A549 (cell line): ENCODE measurements around the gene TRAPPC12.

Source experiments
- CTCF ChIP-seq: fragments of >200 bp; sonication (Bioruptor Twin); formaldehyde crosslinking; IDR thresholded peaks from 3 replicates; pipeline ENCODE4 v1.5.1; 2016
- EP300 ChIP-seq, 2 experiments: fragments of >200 bp; sonication (Bioruptor Twin); formaldehyde crosslinking; IDR thresholded peaks; 2 replicates in 1 of 2; 3 replicates in 1 of 2; pipeline ENCODE4 v1.6.1; 2016 to 2017
- HEYL ChIP-seq: fragments of 250-450 bp; sonication (Bioruptor Pico); IDR thresholded peaks from 2 replicates; pipeline ENCODE4 v1.8.0; 2021; ENCODE audit warnings: mild to moderate bottlenecking, moderate library complexity
- RAD21 ChIP-seq, 2 experiments: fragments of >200 bp in 1 of 2; sonication (Bioruptor Twin) in 1 of 2; formaldehyde crosslinking in 1 of 2; IDR thresholded peaks in 1 of 2; conservative IDR thresholded peaks in 1 of 2; 2 replicates in 1 of 2; 3 replicates in 1 of 2; pipeline ENCODE4 v1.6.1; 2012 to 2018; ENCODE audit warnings: inconsistent platforms in 1 of 2
- REST ChIP-seq: fragments of 200-600 bp; sonication (generic); IDR thresholded peaks from 2 replicates; pipeline ENCODE4 v1.6.1; 2016; ENCODE audit warnings: antibody characterized with exemption, mild to moderate bottlenecking, moderate library complexity
- TF ChIP-seq, protein P1 (sequence below): IDR thresholded peaks from 2 replicates; pipeline ENCODE4 v1.6.1; 2012; ENCODE audit warnings: low read depth, borderline replicate concordance

DNA sequence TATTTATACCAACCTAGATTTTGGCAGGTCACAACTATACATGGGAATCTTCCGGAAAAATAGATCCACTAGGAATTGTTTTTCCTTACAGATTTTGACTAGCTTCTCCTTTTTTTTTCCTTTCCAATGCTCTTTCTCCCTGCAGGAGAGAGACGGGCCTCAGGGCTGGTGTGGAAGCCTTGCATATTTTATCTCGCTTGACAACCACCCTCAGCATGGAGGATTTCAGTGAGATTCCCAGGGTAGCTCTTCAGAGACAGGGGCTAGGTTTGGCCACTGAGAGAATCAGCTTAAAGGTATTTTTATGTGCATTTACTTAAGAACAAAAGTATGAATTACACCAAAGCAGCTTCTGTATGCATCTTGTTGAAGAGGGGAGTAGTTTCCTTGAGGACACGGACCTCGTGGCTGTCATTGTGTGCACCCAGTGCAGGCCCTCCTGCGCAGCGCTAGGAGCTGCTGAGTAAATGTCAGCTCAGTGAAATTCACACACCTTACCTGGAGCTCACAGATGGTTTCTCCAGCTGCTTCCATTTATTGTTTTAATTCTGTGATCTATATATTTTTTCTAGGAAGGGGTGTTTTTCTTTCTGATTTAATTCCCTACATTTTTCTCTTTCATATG, 54.4 kb downstream of the TRAPPC12 start:
- TF ChIP-seq EP300 (IDR thresholded peaks at IDR 0.05) (no peak), CTCF (no peak), HEYL (CRISPR knock-in tag) (no peak), RAD21 (conservative IDR thresholded peaks at IDR 0.05 in 1 of 2, IDR thresholded peaks at IDR 0.05 in 1 of 2) (no peak), REST (no peak)
- TF ChIP-seq, protein P1, sequence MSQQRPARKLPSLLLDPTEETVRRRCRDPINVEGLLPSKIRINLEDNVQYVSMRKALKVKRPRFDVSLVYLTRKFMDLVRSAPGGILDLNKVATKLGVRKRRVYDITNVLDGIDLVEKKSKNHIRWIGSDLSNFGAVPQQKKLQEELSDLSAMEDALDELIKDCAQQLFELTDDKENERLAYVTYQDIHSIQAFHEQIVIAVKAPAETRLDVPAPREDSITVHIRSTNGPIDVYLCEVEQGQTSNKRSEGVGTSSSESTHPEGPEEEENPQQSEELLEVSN = no peak
